ENCODE results near the gene BCAR3. TPM values are rescaled to one million over a fixed set of nuclear protein-coding genes. Genes with fewer than 3 reads are reported as not detected.
"Not testable (repeated sequence)": the region's sequence is repeated elsewhere in the genome, so short reads cannot be mapped to it uniquely, and the experiment has no call there.

The BCAR3 gene
- total RNA-seq, 1 donor from 2014 or later, result 38.5 TPM

DNA sequence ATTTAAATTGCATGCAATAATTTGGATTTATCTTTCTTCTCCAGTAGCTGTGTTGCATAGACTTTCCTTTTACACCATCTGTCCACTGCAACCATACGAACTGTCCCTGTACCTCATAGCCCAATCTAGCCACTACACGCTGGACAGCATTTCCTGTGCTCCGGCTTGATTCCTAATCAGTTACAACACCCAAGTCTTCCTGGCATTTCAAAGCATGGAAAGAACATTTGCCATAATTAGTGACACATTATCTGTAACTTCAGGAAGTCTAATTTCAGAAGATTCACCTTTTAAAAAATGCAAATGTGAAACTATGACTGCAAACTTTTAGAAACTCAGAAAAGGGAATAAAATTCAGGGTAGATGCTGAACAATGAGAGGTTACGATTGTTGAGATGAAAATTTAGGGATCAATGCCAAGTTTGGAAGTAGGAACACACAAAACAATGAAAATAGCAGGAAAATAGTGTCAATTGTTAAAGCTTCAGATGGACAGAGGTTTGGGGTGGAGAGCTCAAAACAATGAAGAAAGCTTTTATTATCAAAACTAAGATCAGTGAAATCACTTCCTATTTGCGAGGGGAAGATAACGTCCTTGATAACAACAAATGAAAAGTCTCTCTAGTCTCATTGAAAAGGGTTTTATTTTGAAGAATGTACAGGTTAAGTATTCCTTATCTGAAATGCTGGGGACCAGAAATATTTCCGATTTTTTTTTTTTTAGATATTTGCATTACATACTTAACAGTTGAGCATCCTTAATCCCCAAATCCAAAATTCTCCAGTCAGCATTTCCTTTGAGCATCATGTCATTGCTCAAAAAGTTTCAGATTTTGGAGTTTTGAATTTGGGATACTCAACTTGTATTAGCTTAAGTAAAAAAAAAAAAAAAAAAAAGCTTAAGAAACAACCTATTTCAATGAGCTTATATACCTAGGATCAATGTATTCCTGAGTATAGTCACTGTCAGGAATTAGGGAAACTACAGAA lies 126.5 kb downstream of the BCAR3 start:
- peaks cover 43% of the 10 kb centered on the region for H3K4me1 Mint-ChIP-seq
- TF ChIP-seq, protein P1, sequence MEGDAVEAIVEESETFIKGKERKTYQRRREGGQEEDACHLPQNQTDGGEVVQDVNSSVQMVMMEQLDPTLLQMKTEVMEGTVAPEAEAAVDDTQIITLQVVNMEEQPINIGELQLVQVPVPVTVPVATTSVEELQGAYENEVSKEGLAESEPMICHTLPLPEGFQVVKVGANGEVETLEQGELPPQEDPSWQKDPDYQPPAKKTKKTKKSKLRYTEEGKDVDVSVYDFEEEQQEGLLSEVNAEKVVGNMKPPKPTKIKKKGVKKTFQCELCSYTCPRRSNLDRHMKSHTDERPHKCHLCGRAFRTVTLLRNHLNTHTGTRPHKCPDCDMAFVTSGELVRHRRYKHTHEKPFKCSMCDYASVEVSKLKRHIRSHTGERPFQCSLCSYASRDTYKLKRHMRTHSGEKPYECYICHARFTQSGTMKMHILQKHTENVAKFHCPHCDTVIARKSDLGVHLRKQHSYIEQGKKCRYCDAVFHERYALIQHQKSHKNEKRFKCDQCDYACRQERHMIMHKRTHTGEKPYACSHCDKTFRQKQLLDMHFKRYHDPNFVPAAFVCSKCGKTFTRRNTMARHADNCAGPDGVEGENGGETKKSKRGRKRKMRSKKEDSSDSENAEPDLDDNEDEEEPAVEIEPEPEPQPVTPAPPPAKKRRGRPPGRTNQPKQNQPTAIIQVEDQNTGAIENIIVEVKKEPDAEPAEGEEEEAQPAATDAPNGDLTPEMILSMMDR (conservative IDR thresholded peaks at IDR 0.05), result no peak
- no peaks in the 10 kb centered on the region for H3K27me3 Mint-ChIP-seq (ENCODE audit: low read depth)
- H3K27ac Mint-ChIP-seq (ENCODE audit: unreplicated experiment), result no peak overlapping the region
- H3K9me3 Mint-ChIP-seq, result peaks cover 8% of the 10 kb centered on the region
- H3K36me3 Mint-ChIP-seq (ENCODE audit: low read depth), result peaks cover 30% of the 10 kb centered on the region
- no peak for DNase-seq (ENCODE audit: low read depth, low spot score)
- H3K4me3 Mint-ChIP-seq, result no peak overlapping the region

DNA sequence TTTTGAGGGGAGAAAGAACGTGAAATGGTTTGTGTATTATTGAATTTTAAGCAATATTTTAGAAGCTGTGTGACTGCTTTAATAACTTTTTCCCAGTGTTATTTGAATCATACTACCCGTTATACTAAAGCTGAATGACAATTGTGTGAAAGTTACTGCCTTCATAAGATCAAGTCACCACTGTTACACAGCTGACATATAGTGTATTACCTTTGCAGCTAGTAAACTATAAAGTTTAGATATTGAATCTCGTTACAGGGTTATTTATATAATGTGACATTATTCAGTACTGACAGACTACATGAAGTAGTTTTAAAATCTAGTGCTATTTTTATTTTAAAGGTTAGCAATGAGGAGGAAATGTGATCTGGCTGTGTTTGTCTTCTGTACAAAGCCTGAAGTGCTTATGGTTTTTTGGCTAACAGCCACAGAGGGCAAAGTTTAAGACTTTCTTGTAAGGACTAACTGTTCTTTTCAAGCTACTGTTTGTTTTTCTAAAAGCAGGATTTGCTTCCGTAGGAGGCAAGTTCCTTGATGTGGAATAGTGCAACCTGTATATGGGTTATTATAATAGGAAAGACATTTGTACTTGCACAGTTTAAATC lies 127.6 kb downstream of the BCAR3 start:
- not testable (repeated sequence) for H3K27ac Mint-ChIP-seq (ENCODE audit: unreplicated experiment)
- peaks cover 21% of the 10 kb centered on the region for H3K36me3 Mint-ChIP-seq (ENCODE audit: low read depth)

DNA sequence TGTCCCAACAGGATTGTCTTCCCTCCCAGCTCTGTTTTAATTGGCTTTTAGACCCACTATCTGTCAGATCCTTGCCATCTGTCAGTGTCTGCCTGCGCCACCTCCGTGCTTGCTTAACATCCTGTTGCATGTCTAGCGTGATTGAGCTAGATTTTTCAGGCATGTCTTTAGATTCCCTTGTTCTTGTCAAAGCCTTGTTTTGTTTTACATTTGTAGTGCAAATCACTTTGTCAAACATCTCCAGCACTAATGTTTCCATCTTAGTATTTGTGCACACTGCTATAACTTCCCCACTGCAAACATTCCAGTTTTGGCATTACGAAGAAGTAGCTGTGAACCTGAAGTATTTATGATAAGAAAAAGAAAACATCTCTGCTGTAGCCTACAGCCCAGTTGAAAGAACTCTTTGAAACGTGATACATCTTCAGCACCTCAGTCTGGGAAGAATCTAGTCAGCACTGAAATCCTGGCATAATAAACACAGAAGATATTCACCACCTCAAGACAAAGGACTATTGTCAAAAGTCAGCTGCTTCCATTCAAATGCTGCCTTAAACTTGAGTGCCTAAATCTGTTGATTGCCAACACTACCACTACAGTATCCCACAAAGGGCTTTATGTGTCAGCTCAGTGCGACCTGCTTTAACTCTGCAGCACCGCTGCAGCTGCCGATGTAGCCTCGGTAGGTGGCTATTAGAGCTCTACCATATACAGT lies 128.7 kb downstream of the BCAR3 start:
- TF ChIP-seq, protein P1 (conservative IDR thresholded peaks at IDR 0.05), result no peak
- Mint-ChIP-seq H3K4me1 (peaks cover 43% of the 10 kb centered on the region), H3K27me3 (ENCODE audit: low read depth) (no peaks in the 10 kb centered on the region), H3K27ac (ENCODE audit: unreplicated experiment) (peak overlapping the region; percentile 58), H3K4me3 (peak overlapping the region; percentile 44), H3K36me3 (ENCODE audit: low read depth) (peaks cover 12% of the 10 kb centered on the region), H3K9me3 (peaks cover 3% of the 10 kb centered on the region)
- no peak for DNase-seq (ENCODE audit: low read depth, low spot score)

More for the DNA sequence above, 127.6 kb downstream of the BCAR3 start:
- peak overlapping the region; percentile 44 for H3K4me3 Mint-ChIP-seq
- not testable (repeated sequence) for DNase-seq (ENCODE audit: low read depth, low spot score); H3K9me3 Mint-ChIP-seq; H3K27me3 Mint-ChIP-seq (ENCODE audit: low read depth)
- peaks cover 43% of the 10 kb centered on the region for H3K4me1 Mint-ChIP-seq

DNA sequence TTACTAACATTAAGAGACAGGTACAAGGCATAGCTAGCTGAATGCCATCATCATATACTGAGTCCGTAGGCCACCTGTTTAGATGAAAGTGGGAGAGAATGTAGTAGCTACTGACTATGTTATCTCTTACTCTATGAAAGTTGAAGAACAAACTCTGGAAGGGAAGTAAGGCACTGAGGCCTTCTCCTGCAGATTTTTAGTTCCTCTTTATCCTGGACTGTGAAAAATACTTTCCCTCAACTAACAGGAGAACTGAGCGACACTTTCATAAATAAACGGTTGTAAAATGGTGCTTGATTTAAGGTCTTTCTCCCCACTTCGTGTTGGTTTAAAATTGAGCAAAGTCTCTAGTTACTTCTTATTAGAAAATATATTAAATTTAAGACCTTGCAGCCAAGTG lies 131.8 kb downstream of the BCAR3 start:
- no peak overlapping the region for H3K4me3 Mint-ChIP-seq
- peaks cover 9% of the 10 kb centered on the region for H3K36me3 Mint-ChIP-seq (ENCODE audit: low read depth)
- H3K9me3 Mint-ChIP-seq, result no peaks in the 10 kb centered on the region
- TF ChIP-seq, protein P1 (conservative IDR thresholded peaks at IDR 0.05), result no peak
- no peak for DNase-seq (ENCODE audit: low read depth, low spot score)
- peaks cover 38% of the 10 kb centered on the region for H3K4me1 Mint-ChIP-seq
- H3K27ac Mint-ChIP-seq (ENCODE audit: unreplicated experiment), result no peak overlapping the region
- H3K27me3 Mint-ChIP-seq (ENCODE audit: low read depth), result no peaks in the 10 kb centered on the region

DNA sequence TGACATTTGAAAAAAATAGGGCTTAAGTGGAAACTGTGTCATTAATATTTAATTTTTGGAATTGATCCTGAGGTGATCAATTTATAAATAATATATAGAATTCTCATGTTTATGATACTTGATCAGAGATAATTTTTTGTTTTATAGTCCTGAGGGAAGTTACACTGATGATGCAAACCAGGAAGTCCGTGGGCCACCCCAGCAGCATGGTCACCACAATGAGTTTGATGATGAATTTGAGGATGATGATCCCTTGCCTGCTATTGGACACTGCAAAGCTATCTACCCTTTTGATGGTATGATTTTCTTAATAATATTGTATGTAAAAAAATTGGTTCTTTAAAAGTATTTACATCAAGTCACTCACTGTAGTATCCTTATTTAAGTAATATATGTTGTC lies 132.5 kb downstream of the BCAR3 start:
- no peak overlapping the region for H3K27ac Mint-ChIP-seq (ENCODE audit: unreplicated experiment)
- DNase-seq (ENCODE audit: low read depth, low spot score), result no peak
- peaks cover 31% of the 10 kb centered on the region for H3K4me1 Mint-ChIP-seq
- TF ChIP-seq, protein P1 (conservative IDR thresholded peaks at IDR 0.05), result no peak
- no peaks in the 10 kb centered on the region for H3K27me3 Mint-ChIP-seq (ENCODE audit: low read depth)
- peaks cover 9% of the 10 kb centered on the region for H3K36me3 Mint-ChIP-seq (ENCODE audit: low read depth)
- no peak overlapping the region for H3K4me3 Mint-ChIP-seq
- no peaks in the 10 kb centered on the region for H3K9me3 Mint-ChIP-seq

Data from neural crest cell (in vitro differentiated cells).